HG03558 (cell line): ENCODE data around the gene P2RY1.

ENCODE experiments used
- ATAC-seq: cut with Tn5 transposase; IDR thresholded peaks from one replicate; pipeline ENCODE4 v1.9.1; 2021; ENCODE audit warnings: moderate number of reproducible peaks; ENCODE audit not compliant: unreplicated experiment; ENCODE audit errors: extremely low read depth

The P2RY1 gene, protein sequence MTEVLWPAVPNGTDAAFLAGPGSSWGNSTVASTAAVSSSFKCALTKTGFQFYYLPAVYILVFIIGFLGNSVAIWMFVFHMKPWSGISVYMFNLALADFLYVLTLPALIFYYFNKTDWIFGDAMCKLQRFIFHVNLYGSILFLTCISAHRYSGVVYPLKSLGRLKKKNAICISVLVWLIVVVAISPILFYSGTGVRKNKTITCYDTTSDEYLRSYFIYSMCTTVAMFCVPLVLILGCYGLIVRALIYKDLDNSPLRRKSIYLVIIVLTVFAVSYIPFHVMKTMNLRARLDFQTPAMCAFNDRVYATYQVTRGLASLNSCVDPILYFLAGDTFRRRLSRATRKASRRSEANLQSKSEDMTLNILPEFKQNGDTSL

DNA sequence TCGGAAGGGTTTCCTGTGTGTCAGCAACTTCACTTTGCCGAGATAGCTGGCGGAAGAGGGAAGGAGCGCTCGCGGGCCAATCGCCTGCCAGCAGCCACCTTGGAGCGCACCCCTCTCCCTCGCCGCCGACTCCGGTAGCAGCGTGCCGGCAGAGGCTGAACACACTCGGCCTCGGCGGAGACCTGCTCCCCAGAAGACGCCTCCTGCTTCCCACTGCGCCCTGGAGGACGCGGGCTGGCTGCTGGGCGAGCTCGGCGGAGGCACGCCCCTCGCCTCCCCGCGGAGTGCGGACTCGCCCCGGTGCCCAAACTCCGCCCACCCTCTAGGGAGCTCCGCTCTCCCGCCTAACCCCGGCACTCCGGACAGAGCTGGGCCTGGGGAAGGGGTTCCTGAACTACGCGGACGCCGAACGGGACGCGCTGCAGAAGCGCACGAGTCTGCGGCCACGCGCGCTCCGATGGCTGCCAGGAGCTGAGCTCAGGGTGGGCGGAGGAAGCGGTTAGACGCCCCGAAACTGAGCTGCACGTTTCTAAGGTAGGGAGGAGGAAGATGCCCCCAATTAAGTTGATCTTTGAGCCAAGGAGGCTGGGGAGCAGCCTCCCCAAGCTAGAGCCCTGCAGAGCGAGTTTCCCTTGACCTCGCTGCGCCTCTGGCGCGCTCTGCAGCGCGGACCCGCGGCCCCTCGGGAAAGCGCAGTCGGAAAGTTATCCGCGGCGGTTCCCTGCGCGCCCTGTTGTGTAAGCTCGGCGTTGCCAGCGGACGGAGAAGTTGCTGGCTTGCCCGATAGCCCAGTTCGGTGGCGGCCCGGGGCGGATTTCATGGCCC is at the start of gene P2RY1:
Gene P2RY1, plus strand, starts transcription at position 356 of the 825 bp plus-strand sequence. CDS start 652 bp downstream, outside the sequence.
- ATAC-seq: peak; percentile 61

DNA sequence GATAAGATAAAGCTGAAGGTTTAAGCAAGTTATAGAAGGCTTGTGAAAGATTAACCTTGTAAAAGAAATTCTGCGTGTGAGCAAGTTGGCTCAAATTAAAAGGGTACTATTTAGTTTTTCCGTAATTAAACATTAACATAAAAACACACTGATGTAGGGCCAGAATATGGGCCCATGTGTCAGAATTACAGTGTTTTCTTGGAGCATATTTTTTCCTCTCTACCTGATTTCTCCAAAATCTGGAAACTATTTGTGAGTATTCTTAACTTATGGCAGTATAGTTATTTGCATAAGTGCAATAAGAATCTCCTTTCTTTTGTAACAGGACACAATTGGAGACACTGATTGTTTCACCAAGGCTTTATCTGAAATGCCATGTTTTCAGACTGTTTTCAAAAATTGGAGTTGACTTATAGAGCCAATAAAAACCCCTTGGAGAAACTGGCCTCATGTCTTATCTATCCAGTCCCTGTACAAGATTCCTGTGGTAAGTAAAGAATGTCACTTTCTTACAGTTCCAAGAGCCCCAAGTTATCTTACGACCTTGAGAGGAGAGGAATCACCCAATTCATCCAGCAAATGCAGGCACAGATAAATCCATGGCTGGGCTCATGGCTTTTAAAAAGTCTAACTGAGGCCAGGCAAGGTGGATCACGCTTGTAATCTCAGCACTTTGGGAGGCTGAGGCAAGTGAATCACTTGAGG is 47.8 kb upstream of the P2RY1 start:
- no peak for ATAC-seq

DNA sequence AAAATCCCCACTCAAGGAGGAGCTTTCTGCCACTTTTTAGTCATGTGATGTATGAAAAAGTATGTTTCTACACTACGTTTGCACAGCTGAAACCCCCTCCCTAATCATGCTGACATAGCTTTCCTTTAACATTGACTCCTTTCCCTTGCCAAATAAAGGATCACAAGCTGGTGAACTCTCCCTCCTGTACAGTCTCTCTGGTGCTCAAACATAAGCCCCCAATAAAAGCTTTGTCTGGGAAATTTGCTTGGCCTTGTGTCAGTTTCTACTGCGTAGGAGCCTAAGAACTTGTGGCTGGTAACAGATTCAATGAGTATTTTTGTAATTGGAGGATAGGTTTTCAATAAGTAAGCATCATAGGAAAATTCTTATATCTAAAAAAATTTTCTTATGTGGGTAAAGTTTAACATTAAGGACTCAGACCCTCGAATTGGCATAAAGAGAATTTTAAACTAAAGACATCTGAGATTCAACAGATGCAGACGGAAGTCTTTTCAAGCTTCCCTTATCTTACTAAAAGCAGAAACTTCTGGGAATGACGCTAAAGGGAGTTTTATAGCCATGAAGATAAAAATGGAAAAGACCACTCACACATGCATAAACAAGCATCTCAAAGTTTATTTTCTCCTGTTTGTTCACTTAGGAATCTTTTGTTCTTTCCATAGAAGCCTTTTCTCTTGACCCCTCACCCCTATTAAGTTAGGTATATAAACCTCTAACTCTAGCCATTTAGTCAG is 44.1 kb upstream of the P2RY1 start:
- no peak for ATAC-seq

DNA sequence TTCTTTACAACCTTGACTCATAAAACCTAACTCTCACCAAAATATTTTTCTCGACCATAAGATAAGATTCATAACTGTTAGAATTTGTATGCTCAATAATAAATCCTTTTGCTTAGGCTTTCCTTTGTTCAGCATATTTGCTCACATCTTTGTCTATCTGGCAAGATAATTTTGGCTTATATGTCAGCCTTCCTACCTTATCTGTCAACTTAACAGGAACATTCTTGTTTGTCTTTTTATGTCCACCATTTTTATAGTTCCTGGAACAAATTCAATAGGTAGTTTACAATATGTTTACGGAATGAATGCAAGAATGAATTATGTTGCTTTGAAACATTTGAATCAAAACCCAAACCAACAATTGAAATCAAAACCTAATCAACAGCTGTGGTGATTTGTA is 41.0 kb upstream of the P2RY1 start:
- ATAC-seq: no peak

DNA sequence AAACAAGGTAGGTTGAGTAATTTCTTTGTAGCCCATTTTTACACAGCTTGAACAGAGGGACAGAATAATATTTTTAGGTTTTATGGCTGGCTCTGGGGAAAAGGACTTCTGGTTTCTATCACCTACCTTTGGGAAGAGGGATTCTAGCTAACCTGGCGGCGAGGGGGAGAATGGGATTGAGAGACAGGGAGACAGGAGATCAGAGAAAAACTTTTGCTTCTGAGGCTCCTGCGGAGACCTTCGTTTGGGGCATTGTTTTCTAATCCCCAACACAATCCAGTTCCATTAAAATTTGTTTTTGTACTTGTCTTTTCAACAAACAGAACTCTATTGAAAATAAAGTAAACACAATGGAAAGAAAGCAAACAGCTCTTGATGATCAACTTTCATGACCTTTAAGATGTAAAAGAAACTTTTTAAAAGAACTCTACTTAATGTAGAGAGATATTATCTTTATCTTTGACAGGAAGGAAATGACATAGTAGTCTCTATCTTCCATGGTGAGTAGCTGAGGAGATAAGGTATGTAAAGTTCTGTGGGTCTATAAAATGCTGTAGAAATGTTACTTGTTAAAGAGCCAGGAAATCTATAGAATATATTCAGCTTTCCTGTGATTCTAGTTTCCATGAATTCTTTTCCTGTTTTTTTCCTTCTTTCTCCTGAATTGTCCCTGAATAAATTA is 37.0 kb upstream of the P2RY1 start:
- ATAC-seq: no peak

DNA sequence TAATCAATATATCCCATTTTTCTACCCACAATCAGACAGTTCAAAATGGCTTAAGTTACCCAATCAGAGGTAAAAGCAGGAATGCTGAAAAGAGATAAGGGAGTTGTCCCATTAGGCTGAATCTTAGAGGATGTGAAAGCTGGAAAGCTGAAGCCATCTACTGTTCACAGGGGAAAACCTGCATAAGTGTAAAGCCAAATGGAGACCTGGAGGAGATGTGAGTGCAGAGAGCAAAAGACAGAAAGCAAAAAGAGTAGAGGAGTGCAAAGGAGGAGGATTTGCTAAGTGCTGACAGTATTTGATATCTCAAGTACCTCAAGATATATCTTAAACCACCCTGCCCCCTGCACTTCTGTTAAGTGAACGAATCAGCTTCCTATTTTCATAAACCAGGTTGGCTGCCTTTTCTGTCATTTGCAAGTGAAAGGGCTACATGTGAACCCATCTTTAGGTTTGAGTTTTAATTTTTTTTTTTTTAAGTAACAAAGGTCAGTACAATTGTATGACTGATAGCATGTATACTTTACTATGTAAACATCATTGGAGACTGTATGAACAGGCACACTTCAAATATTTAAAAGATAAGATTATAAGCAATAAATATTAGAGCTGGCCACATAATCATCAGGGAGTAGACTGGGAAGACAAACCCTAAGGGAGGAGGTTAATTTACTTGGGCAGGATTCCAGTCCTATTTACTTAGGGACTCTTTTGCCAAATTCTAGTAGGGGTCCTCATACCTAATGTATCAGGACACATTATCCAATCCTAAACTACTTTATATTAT is 22.8 kb upstream of the P2RY1 start:
- ATAC-seq: no peak

DNA sequence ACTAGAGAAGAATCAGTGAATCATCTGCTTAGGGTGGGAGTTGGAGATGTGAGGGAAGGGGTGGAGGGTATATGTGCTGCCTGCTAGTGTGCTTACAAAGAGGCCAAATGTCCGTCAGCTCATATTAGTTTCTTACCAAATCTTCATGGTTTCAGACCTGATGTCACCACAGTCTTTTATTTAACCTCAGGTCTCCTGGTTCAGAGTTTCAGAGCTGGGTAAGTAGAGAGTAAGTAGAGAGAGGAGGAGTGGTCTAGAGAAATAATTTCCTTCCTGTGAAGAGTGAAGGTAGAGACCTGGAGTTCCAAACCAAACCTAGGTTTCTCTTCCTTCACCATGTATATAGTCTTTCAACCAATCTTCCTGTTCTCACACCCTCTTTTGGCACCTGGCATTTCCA is 17.5 kb upstream of the P2RY1 start:
- peak; percentile 59 for ATAC-seq

DNA sequence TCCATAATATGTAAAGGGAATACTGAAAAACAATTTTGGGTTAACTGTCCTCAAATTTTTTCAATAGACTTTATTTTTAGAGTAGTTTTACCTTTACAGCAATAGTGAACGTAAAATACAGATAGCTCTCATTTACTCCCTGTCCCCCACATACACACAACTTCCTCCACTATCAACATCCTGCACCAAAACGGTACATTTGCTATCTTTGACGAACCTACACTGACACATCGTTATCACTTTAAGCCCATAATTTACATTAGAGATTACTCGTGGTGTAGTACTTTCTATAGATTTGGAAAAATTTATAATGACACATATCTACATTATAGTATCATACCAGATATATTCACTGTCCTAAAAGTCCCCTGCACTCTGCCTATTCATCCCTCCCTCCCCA is 16.9 kb upstream of the P2RY1 start:
- no peak for ATAC-seq

DNA sequence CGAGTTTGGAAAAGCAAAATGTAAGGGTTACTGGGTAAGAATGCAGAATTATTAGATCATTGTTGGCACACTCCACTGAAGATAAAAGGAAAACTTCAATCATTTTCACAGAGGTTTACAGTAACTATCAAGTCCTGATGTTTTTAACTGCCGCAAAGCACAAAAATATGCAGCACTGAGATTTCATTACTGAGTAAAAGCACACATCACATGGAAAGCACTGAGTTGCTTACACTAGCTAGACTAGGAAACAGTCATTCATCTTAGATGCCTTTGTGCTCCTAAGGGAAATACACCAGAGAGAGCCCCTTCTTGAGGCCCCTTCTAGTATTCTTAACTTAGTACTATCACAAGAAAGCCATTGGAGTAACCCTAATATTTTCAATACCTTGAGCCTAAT is 11.8 kb upstream of the P2RY1 start:
- ATAC-seq: no peak

DNA sequence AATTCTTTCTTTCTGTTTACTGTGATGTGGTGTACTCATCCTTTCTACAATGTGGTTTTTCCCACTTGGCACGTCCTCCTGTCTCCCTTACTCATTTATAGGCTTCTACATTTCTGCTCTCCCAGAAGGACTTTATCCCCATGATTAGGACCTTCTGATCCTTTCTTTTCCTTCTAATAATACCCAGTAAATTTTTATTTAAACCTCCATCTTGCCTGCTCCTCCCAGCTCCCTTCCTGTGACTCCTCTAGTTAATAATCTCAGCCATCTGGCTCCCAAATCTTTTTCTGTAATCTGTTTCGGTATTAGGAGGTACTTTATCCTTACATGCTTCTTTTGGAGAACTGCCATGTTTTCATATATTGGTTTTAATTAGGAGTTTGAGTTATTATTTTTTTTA is 11.2 kb upstream of the P2RY1 start:
- no peak for ATAC-seq

DNA sequence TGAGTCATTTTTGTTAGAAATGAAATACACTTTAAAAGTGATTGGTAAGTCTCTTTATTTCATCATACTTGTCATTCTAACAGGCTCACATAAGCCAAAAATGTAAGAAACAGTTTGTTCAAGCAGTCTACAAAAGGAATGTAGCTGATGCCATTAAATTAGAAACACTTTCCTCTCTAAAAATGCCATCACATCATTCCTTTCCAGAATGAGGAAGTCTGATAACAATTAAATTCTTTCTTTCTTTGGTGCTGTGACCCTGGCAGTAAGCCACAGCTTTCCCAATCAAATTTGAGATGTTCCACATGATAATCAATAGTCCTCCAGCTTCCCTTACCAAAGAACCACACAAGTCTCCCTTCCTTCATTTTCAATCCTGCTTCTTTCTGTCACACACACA is 9.4 kb upstream of the P2RY1 start:
- no peak for ATAC-seq

DNA sequence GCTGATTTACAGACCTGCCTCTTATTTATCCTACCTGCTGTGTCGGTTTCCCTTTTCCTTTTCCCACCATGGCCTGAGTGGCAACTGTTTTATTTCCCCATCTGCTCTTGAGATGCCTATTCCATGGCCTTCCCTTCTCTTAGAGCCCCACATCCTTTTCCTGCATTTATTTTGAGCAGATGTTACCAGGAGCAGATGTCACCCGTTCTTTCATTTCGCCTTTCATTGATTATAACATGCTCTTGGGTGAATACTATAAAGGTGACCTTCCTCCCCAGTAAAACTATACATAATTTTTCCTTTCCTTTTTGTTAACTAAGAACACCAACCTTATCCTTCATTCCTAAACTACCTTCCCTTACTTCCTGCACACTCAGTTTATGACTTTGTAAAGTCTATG is 8.5 kb upstream of the P2RY1 start:
- ATAC-seq: no peak

DNA sequence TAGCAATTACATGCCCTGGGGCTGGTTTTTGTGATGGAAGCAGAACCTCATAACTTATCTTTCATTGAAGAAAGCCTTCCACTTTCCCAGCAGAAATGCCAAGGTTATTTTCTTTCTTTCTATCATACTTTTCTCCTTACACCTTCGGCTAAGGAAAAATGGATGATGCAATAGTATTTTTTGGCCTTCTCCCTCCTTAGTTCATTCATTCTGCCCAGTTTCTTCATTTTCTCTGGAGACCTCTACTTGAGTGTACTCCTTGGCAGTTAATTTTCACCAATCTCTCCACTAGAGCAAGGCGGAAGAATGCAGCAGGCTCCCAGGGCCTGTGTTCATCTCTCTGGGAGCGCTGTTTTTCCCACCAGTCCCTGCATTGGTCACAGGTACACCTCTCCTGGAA is 7.6 kb upstream of the P2RY1 start:
- ATAC-seq: no peak

DNA sequence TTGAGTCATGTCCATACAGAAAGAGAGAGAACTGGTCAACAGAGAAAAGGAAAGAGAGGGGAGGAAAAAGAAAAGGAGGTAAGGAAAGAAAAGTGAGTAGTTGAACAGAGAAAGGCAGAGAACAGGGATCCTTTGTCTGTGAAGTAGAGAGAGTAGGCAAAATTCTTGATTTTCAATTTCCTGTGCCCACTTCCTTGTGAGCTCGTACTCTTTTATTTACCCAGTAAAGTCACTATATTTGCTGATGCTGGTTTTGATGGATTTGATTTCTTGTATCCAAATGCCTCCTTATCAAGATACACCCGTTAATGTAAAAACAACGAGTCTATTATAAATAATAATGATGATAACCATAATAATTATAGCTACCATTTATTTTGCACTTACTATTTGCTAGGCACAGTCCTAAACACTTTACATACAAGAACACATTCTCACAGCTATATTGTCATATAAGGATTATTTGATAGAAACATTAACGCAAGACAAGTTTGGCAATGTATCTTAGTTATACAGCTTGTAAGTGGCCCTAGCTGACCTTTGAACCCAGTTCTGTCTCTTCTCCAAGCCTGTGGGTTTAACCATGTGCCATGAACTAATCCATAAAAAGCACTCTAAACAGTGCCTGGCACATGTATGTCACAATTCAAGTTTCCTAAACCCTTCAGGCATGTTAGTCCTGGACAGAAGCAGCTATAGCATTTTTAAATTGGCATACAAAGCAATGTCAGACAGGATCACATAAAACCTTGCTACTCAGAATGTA is 6.7 kb upstream of the P2RY1 start:
- ATAC-seq: no peak

DNA sequence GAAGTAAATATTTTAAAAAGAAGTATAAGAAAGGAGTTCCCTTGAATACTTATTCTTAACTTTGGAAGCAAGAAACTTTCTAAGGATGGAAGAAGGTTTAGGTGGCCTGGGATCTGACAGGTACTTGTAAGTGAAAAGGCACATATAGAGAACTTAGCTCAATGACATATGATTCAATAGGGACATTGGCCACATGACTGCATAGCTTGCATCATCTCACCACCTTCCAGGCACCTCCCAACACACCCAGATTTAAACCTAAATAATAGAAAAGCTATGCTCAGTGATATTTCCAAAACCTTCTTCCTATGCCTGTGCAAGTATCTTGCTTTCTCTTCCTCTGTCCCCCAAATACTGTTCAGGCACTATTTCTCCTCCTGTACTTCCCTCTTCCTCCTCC is 4.7 kb upstream of the P2RY1 start:
- no peak for ATAC-seq

DNA sequence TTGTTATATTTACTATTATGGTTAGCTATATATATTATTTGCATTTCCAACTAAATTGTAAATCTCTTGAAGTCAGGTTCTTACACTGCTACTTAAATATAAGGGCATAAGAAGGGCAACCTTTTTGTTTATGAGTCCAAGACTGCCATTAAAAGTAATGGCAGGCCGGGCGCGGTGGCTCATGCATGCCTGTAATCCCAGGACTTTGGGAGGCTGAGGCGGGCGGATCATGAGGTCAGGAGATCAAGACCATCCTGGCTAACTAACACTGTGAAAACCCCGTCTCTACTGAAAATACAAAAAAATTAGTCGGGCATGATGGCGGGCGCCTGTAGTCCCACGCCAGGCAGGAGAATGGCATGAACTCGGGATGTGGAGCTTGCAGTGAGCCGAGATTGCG is 2.9 kb upstream of the P2RY1 start:
- no peak for ATAC-seq

DNA sequence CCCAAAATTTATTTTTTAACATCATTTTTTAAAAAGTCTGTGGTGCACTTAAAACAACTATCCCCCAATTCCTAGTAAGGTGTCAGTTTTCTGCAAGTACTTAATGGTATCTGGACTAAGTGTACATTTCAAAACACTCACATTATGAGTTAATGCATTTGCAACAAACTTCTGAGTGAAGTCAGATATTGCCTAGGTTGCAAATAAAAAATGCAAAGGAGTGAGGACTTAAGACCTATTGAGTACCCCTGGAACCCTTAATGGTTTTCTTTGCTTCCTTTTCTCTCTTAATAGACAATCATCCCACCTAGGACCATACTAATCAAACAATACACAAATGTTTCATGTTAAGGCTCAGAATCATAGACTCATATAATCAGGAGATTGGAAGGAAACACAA is 1.8 kb upstream of the P2RY1 start:
- no peak for ATAC-seq

DNA sequence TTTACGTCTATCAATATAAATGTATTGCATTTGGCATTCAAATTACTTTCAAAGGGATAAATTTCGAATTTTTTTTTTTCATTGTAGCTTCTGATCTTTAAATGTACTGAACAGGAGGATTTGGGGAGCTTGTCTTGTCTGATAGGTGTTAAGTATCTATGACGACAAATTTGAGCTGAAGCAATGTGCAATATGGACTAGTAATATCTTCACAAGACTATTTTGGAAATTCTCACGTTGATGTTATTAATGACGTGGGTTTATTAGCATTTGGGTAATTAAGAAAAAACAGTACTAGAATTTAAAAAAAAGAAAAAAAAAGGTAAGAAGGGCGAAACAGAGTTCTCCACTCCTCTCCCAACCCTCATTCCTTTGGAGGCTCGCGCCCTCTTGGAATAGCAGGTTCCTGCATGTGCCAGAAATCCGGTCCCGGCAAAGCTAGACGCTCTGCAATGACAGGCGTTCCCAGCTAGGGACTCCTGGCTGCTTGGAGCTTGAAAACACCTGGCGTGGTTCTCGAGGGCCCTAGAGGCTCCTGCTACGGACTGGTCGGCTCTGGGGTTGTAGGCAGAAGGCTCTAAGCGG is 648 bp upstream of the P2RY1 start:
- no peak for ATAC-seq
